Heart right ventricle (tissue), 16 donors: ENCODE data around the gene ARMC9. TPM values are rescaled to one million over a fixed set of nuclear protein-coding genes. Genes with fewer than 3 reads are reported as not detected.

Source experiments
- ATAC-seq, 8 donors: fragments of 200-7000 bp; cut with Tn5 transposase; one replicate each; pipeline ENCODE4 v1.9.1; 2020; ENCODE audit warnings: mild to moderate bottlenecking in 8 of 8, moderate library complexity in 8 of 8, moderate number of reproducible peaks in 1 of 8
- DNase-seq, 2 donors: peaks; one replicate each; pipeline ENCODE4 v3.0.0-alpha.2; 2020
- H3K27ac ChIP-seq, 10 donors: fragments of 200-600 bp; sonication (generic) in 2 of 10; one replicate each; pipeline versions ENCODE4 v1.5.0 to v1.8.0; 2020 to 2022; ENCODE audit warnings: mild to moderate bottlenecking in 3 of 10
- H3K27me3 ChIP-seq, 7 donors: fragments of 200-600 bp; one replicate each; pipeline ENCODE4 v1.8.0; 2021 to 2022; ENCODE audit warnings: mild to moderate bottlenecking in 2 of 7
- H3K36me3 ChIP-seq, 9 donors: fragments of 200-600 bp; sonication (generic) in 1 of 9; one replicate each; pipeline versions ENCODE4 v1.5.0 to v1.8.0; 2020 to 2022; ENCODE audit warnings: mild to moderate bottlenecking in 2 of 9
- H3K4me1 ChIP-seq, 9 donors: fragments of 200-600 bp; sonication (generic) in 1 of 9; one replicate each; pipeline versions ENCODE4 v1.5.0 to v1.8.0; 2020 to 2022; ENCODE audit warnings: mild to moderate bottlenecking in 4 of 9
- H3K4me3 ChIP-seq, 10 donors: fragments of 200-600 bp; sonication (generic) in 2 of 10; one replicate each; pipeline versions ENCODE4 v1.5.0 to v1.8.0; 2020 to 2022; ENCODE audit warnings: mild to moderate bottlenecking in 7 of 10, moderate library complexity in 2 of 10
- H3K9me3 ChIP-seq, 11 donors: fragments of 200-600 bp in 10 of 11; sonication (generic) in 2 of 11; one replicate each; pipeline versions ENCODE4 v1.5.0 to v1.8.0; 2013 to 2022; ENCODE audit warnings: mild to moderate bottlenecking in 2 of 11, control low read depth in 1 of 11, moderate library complexity in 1 of 11
- CTCF ChIP-seq, 9 donors: fragments of 200-600 bp; sonication (generic) in 2 of 9; IDR thresholded peaks; one replicate each; pipeline versions ENCODE4 v1.5.0 to v1.8.0; 2021 to 2022; ENCODE audit warnings: antibody characterized with exemption in 9 of 9, mild to moderate bottlenecking in 5 of 9, moderate library complexity in 1 of 9
- WGBS, 2 donors: extraction: QIAGEN DNeasy Blood & Tissue Kit; methylation state at CpG; one replicate each; pipeline ENCODE4 v1.1.7; 2013; ENCODE audit warnings: inconsistent platforms in 1 of 2; 5-methylcytosine and 5-hydroxymethylcytosine counted together
- intact Hi-C, 10 donors: fragments of 100-400 bp; cut with DNase I; formaldehyde crosslinking; loops; one replicate each; pipeline versions ENCODE4 v1.11.1 to v1.14.2; 2022
- polyA plus RNA-seq, 2 donors: library from polyadenylated mRNA; stranded (reverse); fragments of 200-250 nt; gene quantifications; one replicate each; pipeline ENCODE4 v1.2.3, GENCODE V29; 2013
- total RNA-seq, 10 donors: library from RNA; stranded (reverse); fragmentation: NEBNext Ultra II Directional in 3 of 10; extraction: Animal tissue kit (Norgen Biotek cat#: 25700) in 3 of 10; gene quantifications; one replicate each; pipeline versions ENCODE4 v1.2.1 to v1.2.4, GENCODE V29; 2021 to 2023
- donor health status: Arrhythmogenic right ventricular cardiomyopathy.
- donor health status: ischemic (EF 13 %, LVEDD 7.1; RV severe dilation, severe dysfunction).
- donor health status: healthy with polysubstance abuse.
- donor health status: DM: no; HTN: yes; CAD: no.
- donor health status: DM: no; HTN: no; CAD: no.
- donor health status: ischemic (EF 25% LVEDD 6.9; RV normal size, moderate dysfunction).
- donor health status: ischemic (EF 25% LVEDD 5.7; RV mildly dilated, moderate dysfunction).
- donor health status: healthy.
- donor health status: DM: yes; HTN: yes; CAD: no.
- donor health status: Ischemic cardiomyopathy.
- donor health status: ischemic (EF 35%, LVEDD 5.7; RV mildly dilated, moderate dysfunction).
- donor health status: nonischemic (EF 11% LVEDD 7.7; RV severe dilation, severe dysfunction).
- donor health status: DM: yes; HTN: yes; CAD: no.
- donor health status: PGD.
- donor health status: ischemic (EF 29% LVEDD 5.4; RV normal size, mild dysfunction).
- donor health status: nonischemic (EF 23%, LVEDD 6.1; RV moderate dilation, normal function).

ARMC9 gene
- total and polyA plus RNA-seq, 12 donors = 1.6 to 6.8 (median 2.3) TPM

- intact Hi-C loops = loop anchor here in 1 of 10 donors (10.0 kb wide), 1 partner anchor 112 kb away; no protein-coding TSS in a partner anchor
- H3K9me3 ChIP-seq = no peaks in the 10 kb centered on the region
- DNase-seq (no peak), ATAC-seq (no peak)
- H3K27ac ChIP-seq = no peak overlapping the region
- H3K4me3 ChIP-seq = no peak overlapping the region
- H3K4me1 ChIP-seq = peaks cover 0 to 30% (median 9%) of the 10 kb centered on the region in 9 donors
- H3K36me3 ChIP-seq = peaks cover 0 to 17% (median 0%) of the 10 kb centered on the region in 9 donors
- WGBS, 2 donors = 91 to 94% methylated on average over 8 of the region's 8 CpGs
- no peaks in the 10 kb centered on the region for H3K27me3 ChIP-seq
- TF ChIP-seq CTCF (IDR thresholded peaks at IDR 0.05) = no peak
These were observed 94.2 kb downstream of the ARMC9 start for GRCh38 chr2:231292472-231293134.

GRCh38 chr2:231293163-231293562 is 94.7 kb downstream of the ARMC9 start:
- no peak overlapping the region for H3K27ac ChIP-seq
- no peak for TF ChIP-seq CTCF (IDR thresholded peaks at IDR 0.05)
- WGBS, 2 donors = 91 to 96% methylated on average over 4 of the region's 4 CpGs
- no peaks in the 10 kb centered on the region for H3K9me3 ChIP-seq
- H3K4me1 ChIP-seq = peaks cover 0 to 30% (median 9%) of the 10 kb centered on the region in 9 donors
- ATAC-seq (no peak), DNase-seq (no peak)
- no peaks in the 10 kb centered on the region for H3K27me3 ChIP-seq
- peaks cover 0 to 17% (median 0%) of the 10 kb centered on the region in 9 donors for H3K36me3 ChIP-seq
- intact Hi-C loops = loop anchor here in 1 of 10 donors (10.0 kb wide), 1 partner anchor 112 kb away; no protein-coding TSS in a partner anchor
- no peak overlapping the region for H3K4me3 ChIP-seq

GRCh38 chr2:231294116-231294515 is 95.7 kb downstream of the ARMC9 start:
- Histone ChIP-seq H3K27me3 (no peaks in the 10 kb centered on the region), H3K4me3 (no peak overlapping the region), H3K36me3 (peaks cover 0 to 17% (median 0%) of the 10 kb centered on the region in 9 donors), H3K9me3 (no peaks in the 10 kb centered on the region), H3K4me1 (peaks cover 0 to 30% (median 9%) of the 10 kb centered on the region in 9 donors), H3K27ac (peak overlapping the region in 6 of 10 donors; percentile 13 to 55 (median 28))
- peak; percentile 42 to 46 for DNase-seq
- WGBS, 2 donors = 39 to 64% methylated on average over 7 of the region's 7 CpGs
- intact Hi-C loops = loop anchor here in 4 of 10 donors (2.0 to 10.0 kb wide), 4 partner anchors 55 to 111 kb away; no protein-coding TSS in a partner anchor
- TF ChIP-seq CTCF (IDR thresholded peaks at IDR 0.05) = no peak
- peak in 7 of 8 donors; percentile 45 to 85 (median 71) for ATAC-seq

- Histone ChIP-seq H3K9me3 (no peaks in the 10 kb centered on the region), H3K36me3 (peaks cover 0 to 17% (median 0%) of the 10 kb centered on the region in 9 donors), H3K27ac (peak overlapping the region in 6 of 10 donors; percentile 13 to 55 (median 28)), H3K27me3 (no peaks in the 10 kb centered on the region), H3K4me3 (no peak overlapping the region), H3K4me1 (peaks cover 0 to 33% (median 9%) of the 10 kb centered on the region in 9 donors)
- DNase-seq (no peak), ATAC-seq (peak in 1 of 8 donors; percentile 20)
- WGBS, 2 donors = 69 to 81% methylated on average over 10 of the region's 10 CpGs
- intact Hi-C loops = loop anchor here (2.0 to 10.0 kb wide), 9 partner anchors 54 to 118 kb away; partner anchors contain the start of gene B3GNT7 (in 2 of the 10)
- no peak for TF ChIP-seq CTCF (IDR thresholded peaks at IDR 0.05)
These were observed 96.3 kb downstream of the ARMC9 start for GRCh38 chr2:231294571-231295362.
